H1 (cell line): ENCODE data around the gene POFUT2. TPM values are rescaled to one million over a fixed set of nuclear protein-coding genes. Genes with fewer than 3 reads are reported as not detected.

Source experiments
- CTCF ChIA-PET: fragments of 300-600 bp; sonication (Branson Sonifier 250); formaldehyde crosslinking; loops from one replicate; lab custom pipeline; 2021; ENCODE audit not compliant: partially characterized antibody; lab: Charles Lee
- POLR2A ChIA-PET: fragments of 300-600 bp; sonication (Branson Sonifier 250); formaldehyde crosslinking; loops from one replicate; lab custom pipeline; 2021; ENCODE audit warnings: inconsistent platforms; ENCODE audit not compliant: partially characterized antibody; lab: Charles Lee
- DNase-seq, 2 experiments: peaks; one replicate each; pipeline versions ENCODE4 v3.0.0 to v3.0.0-alpha.2; 2010 to 2022; ENCODE audit warnings: low spot score in 2 of 2, low read depth in 1 of 2, mixed read lengths in 1 of 2
- FAIRE-seq: peaks from 2 replicates; lab custom pipeline; 2011; peaks lifted over from hg19 to GRCh38; lab: Jason Lieb, UNC
- H2AFZ ChIP-seq: 2 replicates; pipeline ENCODE4 v1.8.1; 2012; ENCODE audit warnings: low read length, inconsistent platforms
- H2AK5ac ChIP-seq: 2 replicates; pipeline ENCODE4 v1.6.1; 2013; ENCODE audit warnings: low read depth, low read length
- H2BK120ac ChIP-seq: replicated peaks from 2 replicates; pipeline ENCODE3; 2013; ENCODE audit warnings: low read depth, low read length, inconsistent platforms
- H2BK12ac ChIP-seq: 2 replicates; pipeline ENCODE4 v1.6.1; 2013; ENCODE audit warnings: low read depth, low read length
- H2BK15ac ChIP-seq: 2 replicates; pipeline ENCODE4 v1.6.1; 2013; ENCODE audit warnings: low read length
- H2BK20ac ChIP-seq: 2 replicates; pipeline ENCODE4 v1.6.1; 2013; ENCODE audit warnings: low read length
- H2BK5ac ChIP-seq: 2 replicates; pipeline ENCODE4 v1.6.1; 2013; ENCODE audit warnings: low read depth, low read length
- H3K14ac ChIP-seq: 2 replicates; pipeline ENCODE4 v1.6.1; 2013; ENCODE audit warnings: inconsistent platforms; ENCODE audit not compliant: insufficient read length
- H3K18ac ChIP-seq: 2 replicates; pipeline ENCODE4 v1.6.1; 2013; ENCODE audit warnings: low read length; ENCODE audit errors: extremely low read depth
- H3K23ac ChIP-seq: 2 replicates; pipeline ENCODE4 v1.6.1; 2013; ENCODE audit warnings: inconsistent platforms; ENCODE audit not compliant: insufficient read length
- H3K23me2 ChIP-seq: 2 replicates; pipeline ENCODE4 v1.6.1; 2013; ENCODE audit warnings: low read depth, low read length
- H3K27ac ChIP-seq: 2 replicates; pipeline ENCODE4 v1.6.1; 2011; ENCODE audit warnings: low read depth, low read length, inconsistent platforms
- H3K27me3 ChIP-seq, 4 experiments: replicated peaks in 1 of 4; 1 replicate in 1 of 4; 2 replicates in 3 of 4; pipeline versions ENCODE4 v1.6.1 to v1.8.1; 2011 to 2013; ENCODE audit warnings: low read length in 3 of 4, mild to moderate bottlenecking in 3 of 4, inconsistent platforms in 2 of 4, mixed read lengths in 2 of 4, moderate library complexity in 1 of 4; ENCODE audit not compliant: control insufficient read depth in 3 of 4, insufficient read depth in 3 of 4; ENCODE audit errors: extremely low read depth in 1 of 4
- H3K36me3 ChIP-seq, 4 experiments: 2 replicates each; pipeline versions ENCODE4 v1.6.1 to v1.8.1; 2011 to 2013; ENCODE audit warnings: mild to moderate bottlenecking in 4 of 4, low read length in 3 of 4, moderate library complexity in 2 of 4, control low read depth in 1 of 4, inconsistent platforms in 1 of 4; ENCODE audit not compliant: insufficient read depth in 4 of 4, control insufficient read depth in 2 of 4
- H3K4ac ChIP-seq: replicated peaks from 2 replicates; pipeline ENCODE3; 2013; ENCODE audit warnings: low read length, low read depth, mixed read lengths, inconsistent platforms; ENCODE audit not compliant: insufficient read length
- H3K4me1 ChIP-seq, 4 experiments: replicated peaks in 1 of 4; 1 replicate in 1 of 4; 2 replicates in 3 of 4; pipeline versions ENCODE4 v1.6.1 to v1.8.1; 2011 to 2013; ENCODE audit warnings: low read length in 3 of 4, inconsistent platforms in 2 of 4, mixed read lengths in 1 of 4; ENCODE audit not compliant: insufficient read depth in 4 of 4, control insufficient read depth in 3 of 4
- H3K4me2 ChIP-seq, 2 experiments: 2 replicates each; pipeline versions ENCODE4 v1.6.1 to v1.8.1; 2011 to 2013; ENCODE audit warnings: low read depth in 2 of 2, low read length in 2 of 2, control low read depth in 1 of 2, inconsistent platforms in 1 of 2, mild to moderate bottlenecking in 1 of 2; ENCODE audit not compliant: insufficient read depth in 1 of 2
- H3K4me3 ChIP-seq, 4 experiments: fragments of 200-600, 300-600 bp in 1 of 4; sonication (generic), shearing (Covaris generic), sonication (Bioruptor Twin) in 1 of 4; 2 replicates each; pipeline versions ENCODE4 v1.5.1 to v1.8.1; 2011 to 2016; ENCODE audit warnings: low read length in 4 of 4, low read depth in 3 of 4, control low read depth in 2 of 4, inconsistent platforms in 2 of 4, mild to moderate bottlenecking in 2 of 4, mixed read lengths in 1 of 4, moderate library complexity in 1 of 4; ENCODE audit not compliant: insufficient read depth in 2 of 4; ENCODE audit errors: extremely low read depth in 1 of 4
- H3K56ac ChIP-seq: replicated peaks from 2 replicates; pipeline ENCODE3; 2013; ENCODE audit warnings: low read depth, mild to moderate bottlenecking, mixed read lengths, low read length, inconsistent platforms; ENCODE audit not compliant: insufficient read length
- H3K79me1 ChIP-seq: 2 replicates; pipeline ENCODE4 v1.6.1; 2013; ENCODE audit warnings: low read depth, low read length, control low read depth
- H3K79me2 ChIP-seq, 2 experiments: 2 replicates each; pipeline versions ENCODE4 v1.6.1 to v1.8.1; 2012 to 2013; ENCODE audit warnings: low read length in 2 of 2, mild to moderate bottlenecking in 2 of 2, inconsistent platforms in 1 of 2; ENCODE audit not compliant: insufficient read depth in 2 of 2, control insufficient read depth in 1 of 2
- H3K9ac ChIP-seq, 4 experiments: replicated peaks in 1 of 4; 1 replicate in 1 of 4; 2 replicates in 3 of 4; pipeline versions ENCODE4 v1.6.1 to v1.8.1; 2011 to 2013; ENCODE audit warnings: low read depth in 3 of 4, low read length in 3 of 4, control low read depth in 2 of 4, mild to moderate bottlenecking in 2 of 4, moderate library complexity in 2 of 4, inconsistent platforms in 1 of 4; ENCODE audit errors: extremely low read depth in 1 of 4
- H3K9me3 ChIP-seq, 2 experiments: 2 replicates each; pipeline versions ENCODE4 v1.6.1 to v1.8.1; 2012 to 2013; ENCODE audit warnings: mild to moderate bottlenecking in 2 of 2, moderate library complexity in 2 of 2, control low read depth in 1 of 2, inconsistent platforms in 1 of 2, low read depth in 1 of 2, low read length in 1 of 2, mixed read lengths in 1 of 2; ENCODE audit not compliant: insufficient read depth in 2 of 2
- H4K20me1 ChIP-seq, 2 experiments: replicated peaks in 1 of 2; 2 replicates each; pipeline versions ENCODE3 to v1.8.1; 2011 to 2013; ENCODE audit warnings: inconsistent platforms in 2 of 2, low read length in 2 of 2, mild to moderate bottlenecking in 1 of 2; ENCODE audit not compliant: insufficient read depth in 2 of 2, control insufficient read depth in 1 of 2
- H4K5ac ChIP-seq: 2 replicates; pipeline ENCODE4 v1.6.1; 2013; ENCODE audit warnings: low read length, low read depth, mixed read lengths, inconsistent platforms; ENCODE audit not compliant: insufficient read length
- H4K8ac ChIP-seq: 2 replicates; pipeline ENCODE4 v1.8.0; 2013; ENCODE audit warnings: mild to moderate bottlenecking, moderate library complexity, low read length, inconsistent platforms; ENCODE audit not compliant: insufficient read depth; ENCODE audit errors: extremely low read depth
- H4K91ac ChIP-seq: replicated peaks from 2 replicates; pipeline ENCODE3; 2013; ENCODE audit warnings: low read length, mixed read lengths, inconsistent platforms; ENCODE audit not compliant: insufficient read length
- ASH2L ChIP-seq: fragments of 200-600, 300-600 bp; sonication (generic); IDR thresholded peaks from one replicate; pipeline ENCODE4 v1.7.1; 2017; ENCODE audit warnings: low read length
- BRCA1 ChIP-seq: IDR thresholded peaks from 2 replicates; pipeline ENCODE4 v1.6.1; 2012; ENCODE audit warnings: low read depth, low read length, improper control_type of control experiment
- CHD1 ChIP-seq: IDR thresholded peaks from 2 replicates; pipeline ENCODE4 v1.6.1; 2012; ENCODE audit warnings: low read depth, low read length, improper control_type of control experiment
- EGR1 ChIP-seq: IDR thresholded peaks from 2 replicates; pipeline ENCODE4 v1.6.1; 2011; ENCODE audit warnings: low read depth, low read length, borderline replicate concordance
- FOSL1 ChIP-seq: IDR thresholded peaks from 2 replicates; pipeline ENCODE4 v1.6.1; 2011; ENCODE audit warnings: mild to moderate bottlenecking, low read depth, low read length, moderate library complexity; ENCODE audit not compliant: insufficient read depth
- MAFK ChIP-seq: IDR thresholded peaks from 2 replicates; pipeline ENCODE4 v1.6.1; 2012; ENCODE audit warnings: low read depth, mild to moderate bottlenecking, improper control_type of control experiment, low read length
- NANOG ChIP-seq: IDR thresholded peaks from 2 replicates; pipeline ENCODE4 v1.6.1; 2011; ENCODE audit warnings: low read length, low read depth, mild to moderate bottlenecking, inconsistent platforms; ENCODE audit not compliant: insufficient read depth, poor library complexity, severe bottlenecking
- POLR2A ChIP-seq, 2 experiments: IDR thresholded peaks; 1 replicate in 1 of 2; 2 replicates in 1 of 2; pipeline ENCODE4 v1.6.1; 2011; ENCODE audit warnings: low read depth in 2 of 2, low read length in 2 of 2, mild to moderate bottlenecking in 2 of 2; ENCODE audit errors: control extremely low read depth in 1 of 2
- SIX5 ChIP-seq: IDR thresholded peaks from 2 replicates; pipeline ENCODE4 v1.6.1; 2011; ENCODE audit warnings: mild to moderate bottlenecking, low read depth, low read length
- SP4 ChIP-seq: IDR thresholded peaks from 2 replicates; pipeline ENCODE4 v1.6.1; 2012; ENCODE audit warnings: low read length, inconsistent platforms
- TAF1 ChIP-seq: IDR thresholded peaks from 2 replicates; pipeline ENCODE4 v1.6.1; 2011; ENCODE audit warnings: mild to moderate bottlenecking, low read depth, low read length
- TAF7 ChIP-seq: optimal IDR thresholded peaks from 2 replicates; pipeline ENCODE3; 2011; ENCODE audit warnings: low read depth, mild to moderate bottlenecking, inconsistent platforms, low read length, moderate library complexity, borderline replicate concordance
- TCF12 ChIP-seq: IDR thresholded peaks from 2 replicates; pipeline ENCODE4 v1.6.1; 2011; ENCODE audit warnings: low read depth, mild to moderate bottlenecking, low read length
- ZNF274 ChIP-seq: IDR thresholded peaks from 2 replicates; pipeline ENCODE4 v1.7.0; 2012; ENCODE audit warnings: low read length, borderline replicate concordance; ENCODE audit errors: extremely low read depth
- WGBS, 2 experiments: shearing (Covaris generic) in 1 of 2; methylation state at CpG; one replicate each; pipeline versions ENCODE4 v1.1.6 to v1.1.7; 2013 to 2015; ENCODE audit warnings: low lambda C conversion rate in 2 of 2, mixed read lengths in 2 of 2, inconsistent platforms in 1 of 2, low coverage in 1 of 2, missing lambda C conversion rate in 1 of 2; ENCODE audit not compliant: insufficient replicate concordance in 2 of 2, insufficient coverage in 1 of 2, insufficient read length in 1 of 2; ENCODE audit errors: extremely low coverage in 1 of 2, missing lambda C conversion rate in 1 of 2; 5-methylcytosine and 5-hydroxymethylcytosine counted together
- polyA plus RNA-seq, 7 experiments: library from polyadenylated mRNA; depleted of rRNA in 3 of 7; stranded (reverse) in 5 of 7; unstranded in 2 of 7; fragments of >200 nt in 5 of 7; fragments of 200-250 nt in 2 of 7; gene quantifications; 1 replicate in 5 of 7; 2 replicates in 1 of 7; 4 replicates in 1 of 7; pipeline versions ENCODE4 v1.2.1 to v1.2.3, GENCODE V29; 2011 to 2013; ENCODE audit warnings: missing spikeins in 2 of 7, mixed read lengths in 2 of 7
- total RNA-seq: library from RNA; stranded (reverse); fragmentation: NEBNext Ultra II Directional; extraction: Animal tissue kit (Norgen Biotek cat#: 25700); gene quantifications from 2 replicates; pipeline ENCODE4 v1.2.1, GENCODE V29; 2021

Gene POFUT2
- total and polyA plus RNA-seq, 2 of the 8 experiments (the other 6 are each of a cell fraction or from before 2014, with no cell fraction given): 13.7 to 32.1 TPM

GRCh38 chr21:45316871-45317397 is 29.2 kb upstream of the POFUT2 start:
- Histone ChIP-seq H3K9ac (no peak overlapping the region), H3K9me3 (no peaks in the 10 kb centered on the region), H3K36me3 (no peaks in the 10 kb centered on the region), H3K27me3 (no peaks in the 10 kb centered on the region; a peak in 2 of 7 replicates), H3K4me3 (no peak overlapping the region), H3K79me1 (no peaks in the 10 kb centered on the region), H3K4me1 (peaks cover 0 to 4% (median 0%) of the 10 kb centered on the region in 4 experiments; a peak in 2 of 7 replicates), H3K23me2 (no peaks in the 10 kb centered on the region), H2BK15ac (no peak overlapping the region), H3K14ac (no peak overlapping the region), H2AFZ (no peak overlapping the region), H2BK12ac (no peak overlapping the region), H4K8ac (no peak overlapping the region), H2AK5ac (no peak overlapping the region), H4K5ac (no peak overlapping the region), H2BK20ac (no peak overlapping the region), H4K20me1 (no peaks in the 10 kb centered on the region), H2BK5ac (no peak overlapping the region), H2BK120ac (no peak overlapping the region), H3K4me2 (no peak overlapping the region), H3K18ac (no peak overlapping the region), H3K79me2 (no peaks in the 10 kb centered on the region), H3K56ac (no peak overlapping the region), H4K91ac (no peak overlapping the region), H3K4ac (no peak overlapping the region), H3K27ac (no peak overlapping the region), H3K23ac (no peak overlapping the region)
- ChIA-PET CTCF (interaction anchor here (0.6 to 1.7 kb wide), 8 partner anchors 8 to 555 kb away, joined by 3 to 13 read pairs (median 4); no protein-coding TSS in a partner anchor), POLR2A (interaction anchor here (0.9 to 1.7 kb wide), 4 partner anchors 8 to 22 kb away, joined by 3 to 4 read pairs (median 4); no protein-coding TSS in a partner anchor)
- TF ChIP-seq BRCA1 (no peak), ASH2L (no peak), MAFK (no peak), TCF12 (no peak), SIX5 (no peak), TAF7 (no peak), CHD1 (no peak), EGR1 (no peak), FOSL1 (no peak), SP4 (no peak), POLR2A (IDR thresholded peaks at IDR 0.05; ENCODE audit: control extremely low read depth in 1 of 2, low read depth in 2 of 2, low read length in 2 of 2) (no peak), NANOG (no peak), TAF1 (no peak), ZNF274 (no peak)
- DNase-seq (no peak), FAIRE-seq (no peak)
- WGBS, 2 experiments: 87% methylated on average over 16 of the region's 16 CpGs; no CpG with 5 or more reads in 1 of the 2 experiments
